LHCN-M2 (cell line): ENCODE data around the gene GPC6. TPM values are rescaled to one million over a fixed set of nuclear protein-coding genes. Genes with fewer than 3 reads are reported as not detected.
A peak's percentile ranks its signal among the peaks of the same experiment; 100 is the strongest.
"Not testable (repeated sequence)": the region's sequence is repeated elsewhere in the genome, so short reads cannot be mapped to it uniquely, and the experiment has no call there.

Experiments
- DNase-seq: peaks from one replicate; pipeline ENCODE4 v3.0.0-alpha.2; 2012; ENCODE audit warnings: low read depth
- total RNA-seq: library from RNA; depleted of rRNA; stranded (reverse); fragments of >200 nt; gene quantifications from 2 replicates; pipeline ENCODE4 v1.2.3, GENCODE V29; 2014

Gene GPC6
- total RNA-seq, 1 experiment from 2014 or later, result 17.0 TPM

DNA sequence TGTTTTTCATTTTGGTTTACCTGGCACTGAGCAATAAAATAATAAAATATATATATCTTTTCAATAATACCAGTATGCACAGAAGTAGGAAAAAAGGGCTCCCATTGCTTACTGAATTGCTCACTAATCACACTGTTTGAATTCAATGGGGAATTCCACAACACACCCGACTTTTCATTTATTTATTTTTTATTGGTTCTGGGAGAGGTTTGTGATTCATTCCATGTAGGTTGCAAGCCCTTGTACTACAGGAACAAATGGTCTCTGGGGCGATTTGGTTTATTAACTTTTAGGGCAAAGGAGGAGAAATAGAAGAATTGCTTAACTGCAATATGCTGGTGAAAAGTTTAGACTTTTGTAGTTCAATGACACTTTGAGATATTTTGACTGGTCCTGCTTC, 1045.4 kb downstream of the GPC6 start:
- peak; percentile 36 for DNase-seq

DNA sequence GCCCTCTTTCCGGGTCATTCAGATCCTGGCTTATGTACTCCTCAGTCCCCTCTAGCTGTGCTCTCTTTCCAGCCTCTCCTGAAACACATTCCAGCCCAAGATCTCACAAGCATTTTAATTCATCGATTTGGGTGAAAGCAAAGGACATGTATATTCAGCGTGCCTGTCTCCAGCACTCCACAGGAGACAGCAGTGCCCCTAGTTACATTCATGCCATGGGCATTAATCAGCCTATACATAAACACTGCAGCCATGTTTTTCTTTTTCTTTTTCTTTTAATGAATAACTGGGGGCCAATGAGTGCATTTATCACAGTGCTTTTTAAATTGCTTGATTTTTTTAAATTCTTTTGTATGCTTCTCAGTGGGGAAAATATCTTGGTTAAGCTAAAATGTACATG, 1053.7 kb downstream of the GPC6 start:
- no peak for DNase-seq

DNA sequence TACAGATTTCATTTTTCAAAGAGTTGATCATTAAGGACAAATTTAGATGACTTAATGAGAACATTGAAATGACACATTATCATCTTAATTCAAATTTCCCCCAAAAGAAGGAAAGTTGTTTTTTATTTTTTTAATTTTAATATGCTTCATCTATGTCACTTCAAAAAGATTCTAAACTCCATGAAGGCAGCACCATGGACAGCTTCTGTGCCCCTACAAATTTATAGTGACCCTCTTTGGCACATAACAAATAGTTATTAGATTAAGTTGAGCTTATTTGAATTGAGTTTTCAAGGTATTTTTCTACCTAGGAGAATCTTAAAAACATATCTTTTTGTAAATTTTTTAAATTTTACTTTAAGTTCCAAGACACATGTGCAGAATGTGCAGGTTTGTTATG, 1054.2 kb downstream of the GPC6 start:
- no peak for DNase-seq

DNA sequence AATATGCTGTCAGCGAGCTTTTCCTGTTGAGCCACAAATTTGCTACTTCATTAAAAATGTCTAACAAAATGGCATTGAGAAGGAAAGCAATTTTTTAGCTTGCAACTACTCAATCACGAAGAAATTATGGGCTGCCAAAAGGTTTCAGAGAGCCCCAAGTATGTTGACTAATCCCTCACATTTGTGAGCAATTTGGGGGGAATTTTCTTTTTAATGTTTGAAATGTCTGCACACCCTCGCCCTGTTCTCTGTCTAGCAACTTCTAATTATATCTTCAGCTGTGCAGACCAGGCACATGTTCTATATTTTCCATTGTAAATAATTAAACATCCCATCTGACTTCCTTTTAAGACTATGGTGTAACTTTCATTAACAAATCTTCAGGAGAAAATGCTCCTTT, 1060.0 kb downstream of the GPC6 start:
- DNase-seq, result no peak

DNA sequence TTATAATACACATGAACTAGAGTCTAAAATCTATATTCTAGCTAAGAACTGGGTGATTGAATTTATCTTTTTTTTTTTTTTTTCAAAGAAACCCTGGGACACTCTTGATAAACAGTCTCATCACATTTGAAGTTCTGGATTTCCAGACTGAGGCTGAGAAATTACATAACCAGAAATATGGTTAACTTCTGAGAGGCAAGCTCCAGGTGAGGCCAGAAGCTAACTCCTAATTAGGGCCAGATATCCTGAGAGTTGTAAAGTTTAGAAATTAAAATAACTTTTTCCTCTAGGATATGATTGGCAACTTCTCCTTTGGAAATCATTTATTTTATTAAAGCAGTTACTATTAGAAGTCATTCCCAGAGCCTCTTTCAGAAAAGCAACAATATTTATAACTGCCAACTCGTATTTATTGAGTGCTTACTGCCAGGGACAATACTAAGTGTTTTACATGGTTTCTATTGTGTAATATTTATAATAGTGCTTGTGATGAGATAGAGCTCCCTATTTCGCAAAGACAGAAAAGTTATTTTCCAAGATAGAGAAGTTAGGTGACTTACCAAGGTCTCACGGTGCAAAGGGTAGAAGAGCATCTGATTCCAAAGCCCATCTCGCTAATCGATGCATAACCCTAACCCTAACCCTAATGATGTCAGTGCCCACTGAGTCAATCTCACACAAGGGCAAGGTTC, 1065.2 kb downstream of the GPC6 start:
- DNase-seq, result no peak

DNA sequence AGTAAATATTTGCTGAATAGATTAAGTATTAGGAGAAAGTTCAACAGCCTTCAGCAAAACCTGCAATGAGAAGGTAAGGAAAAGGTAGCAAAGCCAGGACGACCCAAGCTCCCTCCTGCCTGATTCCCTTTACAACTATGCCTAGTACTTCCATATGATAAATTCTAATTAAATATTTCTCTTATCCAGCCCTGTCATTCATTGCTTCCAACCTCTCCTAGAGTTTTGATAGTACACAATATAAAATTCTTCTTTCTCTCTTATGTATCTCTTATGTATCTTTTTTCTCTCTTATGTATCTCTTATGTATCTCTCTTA, 1065.7 kb downstream of the GPC6 start:
- DNase-seq, result no peak

DNA sequence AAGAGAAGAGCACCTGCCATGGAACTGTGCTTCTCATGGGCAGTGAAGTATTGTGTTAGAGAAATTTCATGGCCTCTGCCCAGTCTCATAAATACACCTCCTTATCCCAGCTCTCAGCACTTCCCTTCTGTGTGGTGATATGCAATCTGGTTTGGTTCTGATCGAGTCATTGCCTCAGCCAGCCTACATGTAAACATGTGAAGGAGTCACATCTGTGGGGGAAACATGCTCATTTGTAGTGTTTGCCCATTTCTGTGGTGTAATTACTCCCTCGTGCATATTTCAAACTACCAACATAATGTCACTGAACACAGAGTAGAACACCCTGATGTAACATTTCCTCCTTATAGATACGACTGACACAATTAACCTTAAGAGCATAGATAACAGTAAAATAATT, 1069.9 kb downstream of the GPC6 start:
- no peak for DNase-seq

DNA sequence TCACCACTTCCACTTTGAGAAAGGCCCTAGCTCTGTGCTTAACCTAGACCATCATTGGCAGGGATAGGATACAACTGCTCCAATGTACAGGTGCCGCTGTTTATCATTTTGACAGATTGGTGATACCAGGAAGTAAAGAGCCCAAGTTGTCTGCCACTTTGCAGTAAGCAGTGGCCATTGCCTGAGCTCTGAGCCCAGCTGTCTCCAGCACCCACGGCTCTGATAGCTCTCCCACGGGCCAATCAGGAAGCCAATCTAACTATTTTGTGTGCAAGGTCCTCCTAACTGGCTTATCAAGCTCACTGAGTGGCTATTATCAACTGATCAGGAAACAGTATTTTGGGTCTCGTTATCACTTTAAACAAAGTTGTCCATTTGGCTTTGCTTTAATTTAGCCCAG, 1071.7 kb downstream of the GPC6 start:
- peak; percentile 43 for DNase-seq

DNA sequence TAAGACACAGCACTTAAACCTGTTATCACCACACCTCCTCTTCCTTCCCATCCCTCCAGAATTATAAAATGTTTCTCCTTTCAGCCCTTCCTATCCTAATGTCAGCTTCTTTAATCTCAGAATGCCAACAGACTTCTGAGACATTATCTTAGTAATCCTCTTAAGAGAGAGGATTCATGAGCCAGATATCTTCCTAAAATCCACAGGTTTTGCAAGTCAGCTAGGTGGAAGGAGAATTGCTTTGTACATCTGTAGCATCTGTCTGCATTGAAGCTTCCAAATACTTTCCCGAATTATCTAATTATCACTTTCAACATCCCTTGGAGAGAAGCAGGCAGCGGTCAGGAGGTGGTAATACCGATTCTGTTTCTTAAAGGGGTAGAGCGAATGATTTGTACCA, 1073.8 kb downstream of the GPC6 start:
- DNase-seq, result no peak

DNA sequence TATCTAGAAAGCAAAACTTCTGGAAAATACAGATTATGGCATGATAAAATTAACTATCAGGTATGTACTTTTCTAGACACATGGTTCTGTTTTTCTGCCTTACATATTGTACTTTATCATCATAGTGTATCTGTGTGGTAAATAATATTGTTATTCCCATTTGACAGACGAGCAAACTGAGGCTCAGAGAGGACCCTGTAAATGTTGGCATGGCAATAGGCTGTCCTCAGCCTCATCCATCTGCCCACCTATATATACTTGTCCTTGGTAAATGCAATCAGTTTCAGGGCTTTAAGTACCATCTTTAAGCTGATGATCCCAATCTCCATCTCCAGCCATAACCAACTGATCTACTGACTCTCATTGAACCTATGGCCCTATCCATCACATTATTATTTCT, 1074.9 kb downstream of the GPC6 start:
- no peak for DNase-seq

DNA sequence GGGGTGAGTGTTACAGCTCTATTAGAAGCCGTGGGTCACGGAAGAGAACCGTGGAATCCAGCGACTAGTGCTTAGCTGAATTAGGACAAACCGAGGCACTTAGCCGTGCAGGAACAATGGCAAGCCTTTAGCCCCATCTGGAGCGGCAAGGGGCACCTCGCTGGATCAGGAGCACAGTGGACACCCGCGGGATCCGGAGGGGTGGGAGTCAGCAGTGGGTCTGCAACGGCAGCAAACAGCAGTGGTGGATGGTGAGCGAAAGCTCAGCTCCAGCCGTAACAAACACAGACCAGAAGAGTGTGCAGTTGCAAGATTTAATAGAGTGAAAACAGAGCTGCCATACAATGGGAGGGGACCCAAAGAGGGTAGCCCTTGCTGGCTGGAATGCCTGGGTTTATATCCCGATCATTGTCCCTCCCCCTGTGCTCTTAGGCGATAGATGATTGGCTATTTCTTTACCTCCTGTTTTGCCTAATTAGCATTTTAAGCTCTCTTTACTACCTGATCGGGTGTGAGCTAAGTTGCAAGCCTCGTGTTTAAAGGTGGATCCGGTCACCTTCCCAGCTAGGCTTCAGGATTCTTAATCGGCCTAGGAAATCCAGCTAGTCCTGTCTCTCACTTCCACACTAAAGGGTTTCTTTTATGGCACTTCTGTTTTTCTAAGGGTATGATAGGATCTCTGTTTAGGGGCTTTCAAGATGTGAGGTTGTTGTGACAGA, 1076.4 kb downstream of the GPC6 start:
- DNase-seq, result not testable (repeated sequence)

DNA sequence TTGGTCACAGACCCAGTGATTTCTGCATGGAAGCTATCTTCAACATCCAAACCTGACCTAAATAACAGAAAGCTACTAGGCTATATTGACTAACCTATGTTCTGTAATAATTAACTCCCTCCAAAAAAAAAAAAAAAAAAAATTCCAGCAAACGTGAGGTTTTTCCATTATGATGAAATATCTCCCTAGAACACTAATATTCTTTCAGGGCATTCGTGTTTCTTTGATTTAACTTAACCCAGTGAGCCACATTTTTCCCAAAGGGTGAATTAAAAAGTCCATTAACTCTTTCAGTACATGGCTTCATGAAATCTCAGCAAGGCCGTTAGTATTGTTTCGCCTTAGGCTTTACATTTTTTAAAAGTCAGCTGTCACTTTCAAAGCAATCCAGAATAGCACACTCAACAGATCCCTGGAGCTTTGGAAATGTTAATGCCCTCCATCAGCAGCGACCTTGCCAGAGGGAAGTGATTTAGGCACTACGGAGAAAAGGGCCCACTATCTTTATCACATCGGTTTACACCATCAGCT, 1077.1 kb downstream of the GPC6 start:
- DNase-seq, result no peak

DNA sequence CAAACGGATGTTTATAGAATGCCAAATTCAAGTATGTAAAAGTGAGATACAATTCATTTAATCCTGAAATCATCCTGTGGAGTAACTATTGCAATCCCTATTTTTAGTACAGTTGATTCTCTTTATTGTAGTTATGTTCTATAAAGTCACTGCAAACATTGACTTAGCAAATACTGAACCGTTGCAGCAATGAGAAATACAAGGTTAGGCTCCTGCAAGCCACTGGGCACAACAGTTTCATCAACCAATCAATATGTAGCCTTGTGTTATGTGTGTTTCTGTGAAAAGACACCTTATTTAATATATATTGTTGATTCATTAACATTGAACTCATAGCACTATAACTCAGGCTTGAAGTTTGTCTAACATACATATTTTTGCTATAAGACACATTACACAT, 1078.4 kb downstream of the GPC6 start:
- DNase-seq, result no peak

DNA sequence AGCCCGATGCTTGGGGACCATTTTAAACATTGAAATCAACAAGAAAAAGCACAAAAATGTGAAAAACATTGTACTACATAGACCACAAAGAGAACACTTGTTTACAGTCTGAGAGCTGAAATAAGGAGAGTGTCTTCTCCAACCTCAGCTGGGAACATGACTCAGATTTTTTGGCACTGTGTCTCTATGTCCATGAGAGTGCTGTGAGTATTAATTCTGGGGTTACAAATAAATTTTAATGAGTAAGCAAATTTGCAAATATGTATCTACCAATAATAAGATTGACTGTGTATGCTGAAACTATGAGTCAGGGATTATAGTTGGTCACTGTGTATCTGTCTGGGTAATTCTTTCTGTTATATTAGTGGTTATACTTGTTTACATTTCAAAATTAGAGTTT, 1078.9 kb downstream of the GPC6 start:
- DNase-seq, result peak; percentile 94

DNA sequence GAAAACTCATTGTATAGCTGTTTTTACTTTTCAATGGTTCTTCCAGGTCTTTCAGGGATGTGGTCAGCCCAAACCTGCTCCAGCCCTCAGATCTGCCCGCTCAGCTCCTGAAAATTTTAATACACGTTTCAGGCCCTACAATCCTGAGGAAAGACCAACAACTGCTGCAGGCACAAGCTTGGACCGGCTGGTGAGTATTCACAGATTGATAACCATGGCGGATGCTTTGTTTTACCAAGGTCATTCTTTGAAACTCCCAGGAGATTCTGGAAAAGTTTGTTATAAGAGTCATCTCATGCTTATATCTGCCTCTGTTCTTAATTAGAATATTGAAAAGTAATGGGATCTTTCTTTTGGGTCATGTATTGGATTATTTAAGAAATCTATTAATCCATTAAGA, 1079.3 kb downstream of the GPC6 start:
- peak; percentile 64 for DNase-seq

DNA sequence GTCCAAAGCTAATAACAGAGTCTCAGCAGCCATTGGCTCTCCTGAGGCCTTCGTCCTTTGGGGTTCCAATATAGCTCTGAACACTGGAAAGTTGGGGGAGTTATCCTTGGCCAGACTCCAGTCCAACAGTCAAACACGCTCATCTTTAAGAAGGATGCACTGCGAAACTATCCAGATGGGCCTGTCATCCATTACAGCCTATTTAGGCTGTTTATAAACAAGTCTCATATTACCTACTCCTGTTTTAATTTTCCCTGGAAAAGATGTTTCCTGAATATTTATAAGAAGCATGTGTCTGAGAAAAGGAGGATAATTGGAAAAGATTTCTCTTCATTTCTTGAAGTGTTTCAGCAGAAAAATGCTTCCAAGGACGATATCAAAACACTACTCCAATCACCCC, 1082.2 kb downstream of the GPC6 start:
- DNase-seq, result no peak

DNA sequence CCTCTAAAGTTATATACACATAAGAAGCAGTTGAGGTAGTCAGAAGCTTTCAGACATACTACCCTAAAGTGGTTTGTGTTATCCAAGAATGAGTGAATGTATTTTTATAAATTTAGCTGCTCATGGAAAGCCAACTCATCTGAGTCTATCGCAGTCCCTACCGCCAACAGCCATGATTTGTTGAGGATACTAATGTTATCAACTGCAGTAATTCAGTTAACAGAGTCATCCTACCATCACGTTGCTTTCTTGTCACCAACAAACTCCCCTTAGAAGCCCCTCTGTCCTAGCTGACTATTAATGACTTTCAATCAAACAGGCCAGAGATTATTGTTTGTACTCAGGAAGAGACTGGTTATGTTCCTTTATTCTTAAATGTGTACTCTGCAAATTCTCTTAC, 1083.0 kb downstream of the GPC6 start:
- no peak for DNase-seq

DNA sequence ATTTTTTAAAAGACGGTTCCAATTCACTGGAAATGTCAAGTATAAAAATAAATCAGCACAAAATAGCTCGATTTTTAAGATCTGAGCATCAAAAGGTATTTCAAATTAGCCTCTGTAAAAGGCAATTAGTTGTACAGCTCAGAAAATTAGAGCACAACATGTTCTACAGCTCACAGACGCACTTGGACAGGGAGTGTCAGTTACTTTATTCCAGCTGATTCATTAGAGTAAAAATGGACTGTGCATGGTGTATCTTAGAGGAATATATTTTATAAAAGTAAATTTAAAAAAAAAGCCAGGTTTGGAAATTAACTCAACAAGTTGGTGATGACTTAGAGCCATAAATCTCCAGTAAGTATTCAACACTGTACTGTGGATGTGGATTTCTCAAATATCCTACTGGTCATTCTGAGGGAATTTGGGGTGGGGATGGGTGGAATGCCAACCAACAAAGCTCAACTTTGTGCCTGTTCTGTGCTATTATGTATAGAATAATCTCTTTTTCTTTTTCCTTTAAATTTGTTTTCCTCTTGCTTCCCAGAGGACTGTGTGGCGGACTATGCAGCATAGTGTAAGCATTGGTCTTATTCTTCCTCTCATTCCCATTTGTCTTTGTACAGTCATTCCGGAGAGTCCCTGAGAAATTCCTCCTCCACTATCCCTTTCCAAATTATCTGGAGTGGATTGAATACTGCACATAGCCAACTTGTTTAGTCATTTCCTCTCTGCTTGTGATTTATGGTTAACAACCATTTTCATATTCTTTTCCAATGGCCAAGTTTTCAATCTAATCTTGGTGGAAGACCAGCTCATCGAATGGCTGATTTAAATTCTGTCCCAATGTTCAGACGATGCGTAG, 1083.6 kb downstream of the GPC6 start:
- peak; percentile 91 for DNase-seq

DNA sequence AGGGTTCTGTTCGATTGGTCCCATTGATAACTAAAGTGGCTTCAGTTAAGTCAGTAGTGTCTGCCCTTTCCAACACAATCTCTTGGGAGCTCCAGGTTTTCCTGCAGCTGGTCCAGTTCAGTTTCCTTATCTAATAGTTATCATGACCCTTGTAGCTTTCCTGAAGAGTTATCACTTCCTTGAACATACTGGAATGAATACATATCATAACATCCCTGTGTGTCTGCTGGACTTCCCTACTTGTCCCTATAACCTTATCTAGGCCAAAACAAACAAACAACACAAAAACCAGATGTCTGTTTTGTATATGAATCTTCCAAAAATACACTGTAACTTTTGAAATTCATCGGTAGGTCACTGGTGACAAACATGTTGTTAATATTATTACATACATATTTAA, 1085.3 kb downstream of the GPC6 start:
- DNase-seq, result no peak

DNA sequence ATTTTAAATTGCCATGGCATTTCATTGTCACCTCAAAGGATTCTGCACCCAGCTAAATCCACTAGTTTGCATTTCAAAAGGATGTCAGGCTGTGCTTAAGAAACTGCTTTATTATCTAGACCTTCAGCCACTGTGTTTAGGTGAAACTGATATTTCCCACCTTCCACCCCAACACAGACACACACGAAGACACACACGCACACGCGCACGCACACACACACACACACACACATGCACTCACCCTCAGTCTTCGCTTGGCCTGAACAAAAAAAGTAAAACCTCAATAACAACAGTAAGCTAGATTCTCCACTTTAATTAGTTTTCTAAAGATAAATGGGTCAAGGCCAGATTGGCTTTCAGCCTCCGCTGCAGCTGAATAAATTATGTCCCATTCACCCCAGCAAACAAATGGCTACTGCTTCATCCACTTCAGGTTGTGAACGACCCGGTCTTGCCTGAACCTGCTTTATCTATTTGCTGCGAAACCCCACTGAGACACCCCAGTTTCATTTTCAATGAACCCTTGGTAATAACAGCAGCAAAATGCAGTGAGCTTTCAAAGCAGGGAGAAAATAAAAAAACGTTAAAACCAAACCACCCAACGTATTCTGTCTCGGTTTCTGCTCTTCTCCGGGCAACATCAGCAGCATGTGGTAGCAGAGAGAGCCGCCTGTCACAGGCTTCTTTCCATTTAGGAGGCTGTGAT, 1086.1 kb downstream of the GPC6 start:
- no peak for DNase-seq

DNA sequence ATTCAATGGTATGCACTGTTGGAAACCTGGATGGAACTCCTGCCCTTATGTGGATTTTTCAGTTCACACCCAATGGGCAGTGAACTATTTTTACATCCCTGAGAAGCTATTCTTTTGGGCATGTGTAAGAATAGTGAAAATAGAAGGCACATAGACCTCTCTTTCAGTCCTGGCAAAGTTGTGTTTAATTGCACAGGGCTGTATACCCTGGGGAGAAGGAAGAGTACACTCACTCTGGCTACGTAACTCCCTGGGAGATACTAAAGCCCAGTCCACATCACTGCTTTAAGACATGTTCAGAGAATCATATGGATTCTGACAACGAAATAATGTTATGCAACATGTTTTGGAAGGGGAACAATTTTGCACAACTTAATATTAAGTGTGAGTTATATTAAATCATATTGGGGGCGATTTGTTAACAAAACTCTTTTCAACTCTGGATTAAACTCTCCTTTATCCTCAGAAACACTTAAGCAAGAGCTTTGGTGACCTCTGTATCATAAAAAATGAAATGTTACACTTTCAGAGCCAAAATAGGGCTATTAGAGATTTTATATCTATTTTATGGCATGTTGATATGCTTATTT, 1086.8 kb downstream of the GPC6 start:
- DNase-seq, result no peak
